DND-41 (cell line): Measurements from ENCODE around the gene F2R.

ENCODE experiments used
- EZH2 ChIP-seq: IDR thresholded peaks from 3 replicates; pipeline ENCODE4 v1.6.1; 2012; ENCODE audit warnings: borderline replicate concordance, low read depth, mild to moderate bottlenecking, moderate library complexity, low read length, inconsistent platforms; ENCODE audit not compliant: severe bottlenecking
- TF ChIP-seq, protein P1 (sequence below): IDR thresholded peaks from 2 replicates; pipeline ENCODE4 v1.5.1; 2012; ENCODE audit warnings: borderline replicate concordance, low read length, moderate library complexity, mild to moderate bottlenecking; ENCODE audit not compliant: poor library complexity, severe bottlenecking; ENCODE audit errors: extremely low read depth

GRCh38 chr5:76693141-76693540 is 22.8 kb upstream of the F2R start:
- TF ChIP-seq, protein P1, sequence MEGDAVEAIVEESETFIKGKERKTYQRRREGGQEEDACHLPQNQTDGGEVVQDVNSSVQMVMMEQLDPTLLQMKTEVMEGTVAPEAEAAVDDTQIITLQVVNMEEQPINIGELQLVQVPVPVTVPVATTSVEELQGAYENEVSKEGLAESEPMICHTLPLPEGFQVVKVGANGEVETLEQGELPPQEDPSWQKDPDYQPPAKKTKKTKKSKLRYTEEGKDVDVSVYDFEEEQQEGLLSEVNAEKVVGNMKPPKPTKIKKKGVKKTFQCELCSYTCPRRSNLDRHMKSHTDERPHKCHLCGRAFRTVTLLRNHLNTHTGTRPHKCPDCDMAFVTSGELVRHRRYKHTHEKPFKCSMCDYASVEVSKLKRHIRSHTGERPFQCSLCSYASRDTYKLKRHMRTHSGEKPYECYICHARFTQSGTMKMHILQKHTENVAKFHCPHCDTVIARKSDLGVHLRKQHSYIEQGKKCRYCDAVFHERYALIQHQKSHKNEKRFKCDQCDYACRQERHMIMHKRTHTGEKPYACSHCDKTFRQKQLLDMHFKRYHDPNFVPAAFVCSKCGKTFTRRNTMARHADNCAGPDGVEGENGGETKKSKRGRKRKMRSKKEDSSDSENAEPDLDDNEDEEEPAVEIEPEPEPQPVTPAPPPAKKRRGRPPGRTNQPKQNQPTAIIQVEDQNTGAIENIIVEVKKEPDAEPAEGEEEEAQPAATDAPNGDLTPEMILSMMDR = no peak
- no peak for TF ChIP-seq EZH2
